K562 (cell line): ENCODE results near the gene PHLPP2. TPM values are rescaled to one million over a fixed set of nuclear protein-coding genes. Genes with fewer than 3 reads are reported as not detected.

Experiments used
- ATAC-seq: fragments of 200-7000 bp; cut with Tn5 transposase; 3 replicates; pipeline ENCODE4 v1.9.1; 2020; ENCODE audit warnings: moderate library complexity
- BruUV-seq: library from RNA; stranded (reverse); fragments of 400-500 nt; replicated peaks from 2 replicates; lab custom pipeline; 2021; lab: Mats Ljungman, UMichigan
- CTCF ChIA-PET: fragments of 300-600 bp; formaldehyde crosslinking; extraction: SDS; loops from one replicate; lab custom pipeline; 2021; ENCODE audit warnings: low intra/inter-chr PET ratio; lab: Yijun Ruan, JAX
- POLR2A ChIA-PET: fragments of 300-600, 350-650 bp; sonication (Branson Sonifier 250); formaldehyde crosslinking; extraction: SDS; loops from one replicate; lab custom pipeline; 2021; ENCODE audit warnings: antibody characterized with exemption, inconsistent platforms; lab: Yijun Ruan, JAX
- DNase-seq, 4 experiments: peaks; one replicate each; pipeline versions ENCODE4 v3.0.0 to v3.0.0-alpha.2; 2011 to 2018; ENCODE audit warnings: low spot score in 3 of 4, mixed read lengths in 3 of 4; ENCODE audit errors: extremely low read depth in 1 of 4
- FAIRE-seq: peaks from 2 replicates; lab custom pipeline; 2011; peaks lifted over from hg19 to GRCh38; lab: Jason Lieb, UNC
- H2AFZ ChIP-seq: 2 replicates; pipeline ENCODE4 v1.6.0; 2011; ENCODE audit warnings: low read depth, low read length, control low read depth, inconsistent platforms
- H3K27ac ChIP-seq: fragments of 200-600 bp; 3 replicates; pipeline ENCODE4 v1.8.0; 2011; ENCODE audit warnings: low read depth, mild to moderate bottlenecking, control low read depth, inconsistent platforms, low read length, moderate library complexity, mixed read lengths; ENCODE audit errors: extremely low read depth
- H3K27me3 ChIP-seq, 2 experiments: fragments of 300-600 bp in 1 of 2; 2 replicates in 1 of 2; 3 replicates in 1 of 2; pipeline versions ENCODE4 v1.6.0 to v1.8.0; 2011; ENCODE audit warnings: inconsistent platforms in 2 of 2, low read length in 2 of 2, mild to moderate bottlenecking in 1 of 2, mixed read lengths in 1 of 2, moderate library complexity in 1 of 2; ENCODE audit not compliant: control insufficient read depth in 2 of 2, insufficient read depth in 2 of 2
- H3K36me3 ChIP-seq: fragments of 300-600 bp; 3 replicates; pipeline ENCODE4 v1.8.0; 2011; ENCODE audit warnings: mild to moderate bottlenecking, low read length, inconsistent platforms; ENCODE audit not compliant: control insufficient read depth, insufficient read depth
- H3K4me1 ChIP-seq, 2 experiments: fragments of 200-600 bp in 1 of 2; replicated peaks in 1 of 2; 2 replicates in 1 of 2; 3 replicates in 1 of 2; pipeline versions ENCODE4 v1.5.1 to v1.8.0; 2011; ENCODE audit warnings: inconsistent platforms in 2 of 2, low read length in 2 of 2, mild to moderate bottlenecking in 1 of 2, mixed read lengths in 1 of 2, moderate library complexity in 1 of 2; ENCODE audit not compliant: control insufficient read depth in 2 of 2, insufficient read depth in 2 of 2
- H3K4me2 ChIP-seq: 2 replicates; pipeline ENCODE4 v1.6.1; 2011; ENCODE audit warnings: low read length, control low read depth, inconsistent platforms, mixed read lengths; ENCODE audit not compliant: insufficient read depth
- H3K4me3 ChIP-seq: fragments of 200-600 bp; sonication (generic), shearing (Covaris generic); 2 replicates; pipeline ENCODE4 v1.5.1; 2016; ENCODE audit warnings: control low read depth, inconsistent platforms
- H3K79me2 ChIP-seq: fragments of 200-600 bp; 3 replicates; pipeline ENCODE4 v1.8.0; 2011; ENCODE audit warnings: low read length, inconsistent platforms; ENCODE audit not compliant: control insufficient read depth, insufficient read depth
- H3K9ac ChIP-seq, 2 experiments: 2 replicates each; pipeline versions ENCODE4 v1.6.0 to v1.6.1; 2011; ENCODE audit warnings: low read depth in 2 of 2, low read length in 2 of 2, control low read depth in 1 of 2, inconsistent platforms in 1 of 2, mild to moderate bottlenecking in 1 of 2, mixed read lengths in 1 of 2; ENCODE audit not compliant: insufficient read depth in 1 of 2
- H3K9me1 ChIP-seq: one replicate; pipeline ENCODE4 v1.6.0; 2011; ENCODE audit warnings: inconsistent platforms, mild to moderate bottlenecking, low read length, moderate library complexity; ENCODE audit not compliant: control insufficient read depth, insufficient read depth
- H3K9me3 ChIP-seq: replicated peaks from 2 replicates; pipeline ENCODE4 v1.5.1; 2011; ENCODE audit warnings: low read depth, low read length, inconsistent platforms; ENCODE audit not compliant: control insufficient read depth, insufficient read depth
- H4K20me1 ChIP-seq: replicated peaks from 2 replicates; pipeline ENCODE4 v1.6.1; 2011; ENCODE audit warnings: low read length, inconsistent platforms, mixed read lengths; ENCODE audit not compliant: control insufficient read depth, insufficient read depth
- CAMTA2 ChIP-seq: fragments of 250-450 bp; sonication (Bioruptor Pico); conservative IDR thresholded peaks from 2 replicates; pipeline ENCODE4 v1.5.1; 2022
- CBFB ChIP-seq: sonication (generic); formaldehyde crosslinking; IDR thresholded peaks from 2 replicates; pipeline ENCODE4 v1.4.0; 2020; ENCODE audit warnings: mild to moderate bottlenecking, missing genetic modification reagents
- CREM ChIP-seq: IDR thresholded peaks from 2 replicates; pipeline ENCODE4 v1.6.1; 2014; ENCODE audit warnings: antibody characterized with exemption, low read depth
- NR2C2 ChIP-seq, 2 experiments: fragments of 200-800 bp in 1 of 2; sonication (Bioruptor generic) in 1 of 2; sonication (generic) in 1 of 2; formaldehyde crosslinking in 1 of 2; IDR thresholded peaks; 2 replicates each; pipeline versions ENCODE4 v1.6.1 to v1.8.0; 2016 to 2022; ENCODE audit warnings: mild to moderate bottlenecking in 1 of 2, missing compliant biosample characterization in 1 of 2, missing genetic modification characterization in 1 of 2, missing genetic modification reagents in 1 of 2
- SRF ChIP-seq, 2 experiments: fragments of 250-450, 450-650 bp in 1 of 2; sonication (Bioruptor Pico) in 1 of 2; sonication (generic) in 1 of 2; formaldehyde crosslinking; IDR thresholded peaks; 2 replicates each; pipeline versions ENCODE4 v1.5.0 to v1.5.1; 2020 to 2022; ENCODE audit warnings: mild to moderate bottlenecking in 1 of 2, missing genetic modification reagents in 1 of 2
- ZNF324 ChIP-seq: fragments of 250-450 bp; sonication (Bioruptor Pico); IDR thresholded peaks from 2 replicates; pipeline ENCODE4 v1.4.0; 2020; ENCODE audit warnings: mild to moderate bottlenecking
- WGBS: fragments of 100-300 bp; shearing (Covaris generic); methylation state at CpG from one replicate; pipeline ENCODE4 v1.1.6; 2016; ENCODE audit warnings: low coverage, mixed read lengths; ENCODE audit not compliant: insufficient coverage; ENCODE audit errors: missing lambda C conversion rate; 5-methylcytosine and 5-hydroxymethylcytosine counted together
- in situ Hi-C: fragments of 300-500 bp; cut with MboI; formaldehyde crosslinking; loops from 4 replicates; pipeline ENCODE4 v1.15.0; 2018; ENCODE audit warnings: inconsistent platforms, mixed read lengths
- intact Hi-C: fragments of 100-400 bp; cut with micrococcal nuclease; formaldehyde crosslinking; loops from 2 replicates; pipeline ENCODE4 v1.14.2; 2022
- polyA plus RNA-seq, 8 experiments: library from polyadenylated mRNA; depleted of rRNA in 4 of 8; stranded (reverse) in 5 of 8; unstranded in 3 of 8; fragments of >200 nt; fragmentation: Nextera tagmentation in 2 of 8; fragmentation: Illumina TruSeq in 1 of 8; extraction: Ambion mirVana in 2 of 8; extraction: Trizol in 1 of 8; gene quantifications; 2 replicates each; pipeline versions ENCODE4 v1.2.1 to v1.2.3, GENCODE V29; 2011 to 2014; ENCODE audit warnings: inconsistent platforms in 1 of 8, missing spikeins in 1 of 8
- total RNA-seq, 7 experiments: library from RNA; depleted of rRNA in 6 of 7; stranded (reverse); fragments of >200 nt in 6 of 7; fragmentation: Illumina TruSeq in 2 of 7; extraction: Trizol in 2 of 7; gene quantifications; 2 replicates each; pipeline versions ENCODE4 v1.2.1 to v1.2.3, GENCODE V29; 2011 to 2021; ENCODE audit warnings: low replicate concordance in 1 of 7
- TF ChIP-seq, protein P1 (sequence below), 2 experiments: fragments of 250-450 bp in 1 of 2; fragments of 450-650 bp in 1 of 2; sonication (Bioruptor Pico) in 1 of 2; IDR thresholded peaks; 2 replicates each; pipeline versions ENCODE4 v1.6.1 to v1.8.0; 2016 to 2021; ENCODE audit warnings: mild to moderate bottlenecking in 2 of 2, moderate library complexity in 2 of 2, missing compliant biosample characterization in 1 of 2, missing genetic modification characterization in 1 of 2
- TF ChIP-seq, protein P2 (sequence below): fragments of 200-800 bp; sonication (Bioruptor generic); IDR thresholded peaks from 2 replicates; pipeline ENCODE4 v1.6.1; 2017; ENCODE audit warnings: missing genetic modification characterization, missing compliant biosample characterization

The PHLPP2 gene
- total and polyA plus RNA-seq, 9 of the 15 experiments (the other 6 are each of a cell fraction or from before 2014, with no cell fraction given) = 0.60 to 7.1 (median 2.6) TPM

DNA sequence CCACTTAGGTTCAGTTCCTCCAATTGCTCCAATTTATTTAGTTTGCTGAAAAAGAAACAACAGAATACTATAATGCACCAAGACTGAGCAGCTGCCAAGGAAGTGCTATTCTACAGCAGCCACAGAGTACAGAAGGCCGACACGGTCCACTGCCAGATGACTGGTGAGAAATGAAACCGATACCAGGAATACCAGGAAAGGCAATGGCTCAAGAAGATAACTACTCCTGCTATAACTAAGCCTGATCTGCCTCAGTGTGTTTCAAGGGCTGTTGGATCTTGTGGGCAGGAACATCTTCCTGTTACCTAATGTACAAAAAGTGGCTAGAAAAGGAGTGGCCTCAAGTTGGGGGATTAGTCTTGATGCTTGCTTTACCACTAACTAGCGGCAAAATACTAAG, 65.7 kb downstream of the PHLPP2 start:
- BruUV-seq = no TSS peak
- ChIA-PET CTCF (no interaction called here), POLR2A (no interaction called here)
- Histone ChIP-seq H3K36me3 (peaks cover 30% of the 10 kb centered on the region), H3K79me2 (no peaks in the 10 kb centered on the region), H3K9me3 (no peaks in the 10 kb centered on the region), H3K4me3 (no peak overlapping the region), H3K4me1 (no peaks in the 10 kb centered on the region), H2AFZ (no peak overlapping the region), H3K9me1 (no peaks in the 10 kb centered on the region), H4K20me1 (no peaks in the 10 kb centered on the region), H3K4me2 (no peak overlapping the region), H3K27ac (no peak overlapping the region), H3K27me3 (no peaks in the 10 kb centered on the region), H3K9ac (no peak overlapping the region)
- intact Hi-C loops (no loop called here), in situ Hi-C loops (no loop called here)
- TF ChIP-seq CBFB (CRISPR knock-in tag) (no peak), CAMTA2 (no peak), SRF (CRISPR knock-in tag; IDR thresholded peaks at IDR 0.05) (no peak), CREM (no peak), ZNF324 (CRISPR knock-in tag) (no peak), NR2C2 (CRISPR knock-in tag; IDR thresholded peaks at IDR 0.05) (no peak), NR2C2 (tag; IDR thresholded peaks at IDR 0.05) (no peak)
- TF ChIP-seq, protein P1, sequence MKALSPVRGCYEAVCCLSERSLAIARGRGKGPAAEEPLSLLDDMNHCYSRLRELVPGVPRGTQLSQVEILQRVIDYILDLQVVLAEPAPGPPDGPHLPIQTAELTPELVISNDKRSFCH (CRISPR knock-in tag; IDR thresholded peaks at IDR 0.05) = no peak
- TF ChIP-seq, protein P1 (tag; IDR thresholded peaks at IDR 0.05) = no peak
- TF ChIP-seq, protein P2, sequence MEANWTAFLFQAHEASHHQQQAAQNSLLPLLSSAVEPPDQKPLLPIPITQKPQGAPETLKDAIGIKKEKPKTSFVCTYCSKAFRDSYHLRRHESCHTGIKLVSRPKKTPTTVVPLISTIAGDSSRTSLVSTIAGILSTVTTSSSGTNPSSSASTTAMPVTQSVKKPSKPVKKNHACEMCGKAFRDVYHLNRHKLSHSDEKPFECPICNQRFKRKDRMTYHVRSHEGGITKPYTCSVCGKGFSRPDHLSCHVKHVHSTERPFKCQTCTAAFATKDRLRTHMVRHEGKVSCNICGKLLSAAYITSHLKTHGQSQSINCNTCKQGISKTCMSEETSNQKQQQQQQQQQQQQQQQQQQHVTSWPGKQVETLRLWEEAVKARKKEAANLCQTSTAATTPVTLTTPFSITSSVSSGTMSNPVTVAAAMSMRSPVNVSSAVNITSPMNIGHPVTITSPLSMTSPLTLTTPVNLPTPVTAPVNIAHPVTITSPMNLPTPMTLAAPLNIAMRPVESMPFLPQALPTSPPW (CRISPR knock-in tag) = no peak
- DNase-seq (no peak), FAIRE-seq (no peak), ATAC-seq (no peak)
- WGBS = 79% methylated on average over 4 of the region's 4 CpGs
